Psoas muscle (tissue), 8 donors: ENCODE results near the gene SSBP4. TPM values are rescaled to one million over a fixed set of nuclear protein-coding genes. Genes with fewer than 3 reads are reported as not detected.

ENCODE experiments used
- ATAC-seq, 4 donors: fragments of 200-7000 bp; cut with Tn5 transposase; one replicate each; pipeline ENCODE4 v1.9.1; 2020; ENCODE audit warnings: moderate library complexity in 3 of 4, mild to moderate bottlenecking in 2 of 4
- DNase-seq, 2 donors: peaks; one replicate each; pipeline ENCODE4 v3.0.0-alpha.2; 2020
- H3K27ac ChIP-seq: fragments of 200-600 bp; one replicate; pipeline ENCODE4 v1.8.0; 2022
- H3K27me3 ChIP-seq, 3 donors: fragments of 200-600 bp in 1 of 3; one replicate each; pipeline versions ENCODE4 v1.6.1 to v1.8.0; 2013 to 2022; ENCODE audit warnings: low read length in 2 of 3, mild to moderate bottlenecking in 2 of 3, moderate library complexity in 1 of 3; ENCODE audit not compliant: insufficient read depth in 3 of 3
- H3K36me3 ChIP-seq, 2 donors: fragments of 200-600 bp in 1 of 2; one replicate each; pipeline versions ENCODE4 v1.6.1 to v1.8.0; 2013 to 2022; ENCODE audit warnings: low read depth in 1 of 2, mild to moderate bottlenecking in 1 of 2, moderate library complexity in 1 of 2; ENCODE audit not compliant: insufficient read depth in 1 of 2
- H3K4me1 ChIP-seq: fragments of 200-600 bp; one replicate; pipeline ENCODE4 v1.8.0; 2022
- H3K4me3 ChIP-seq: fragments of 200-600 bp; one replicate; pipeline ENCODE4 v1.8.0; 2022; ENCODE audit warnings: mild to moderate bottlenecking
- H3K9me3 ChIP-seq: fragments of 200-600 bp; one replicate; pipeline ENCODE4 v1.8.0; 2022
- WGBS, 3 donors: extraction: QIAGEN DNeasy Blood & Tissue Kit; methylation state at CpG; one replicate each; pipeline versions ENCODE4 v1.1.6 to v1.1.7; 2013; 5-methylcytosine and 5-hydroxymethylcytosine counted together
- intact Hi-C, 2 donors: fragments of 100-400 bp; cut with DNase I; formaldehyde crosslinking; loops; one replicate each; pipeline versions ENCODE4 v1.11.0 to v1.14.2; 2022
- polyA plus RNA-seq, 3 donors: library from polyadenylated mRNA; stranded (reverse); fragments of 200-250 nt; gene quantifications; one replicate each; pipeline ENCODE4 v1.2.3, GENCODE V29; 2013
- total RNA-seq, 4 donors: library from RNA; stranded (reverse); fragmentation: NEBNext Ultra II Directional in 2 of 4; extraction: Animal tissue kit (Norgen Biotek cat#: 25700) in 2 of 4; gene quantifications; one replicate each; pipeline versions ENCODE4 v1.2.1 to v1.2.4, GENCODE V29; 2021 to 2023
- TF ChIP-seq, protein P1 (sequence below): fragments of 200-600 bp; IDR thresholded peaks from one replicate; pipeline ENCODE4 v1.8.0; 2022; ENCODE audit warnings: antibody characterized with exemption
- donor health status: healthy with polysubstance abuse.
- donor health status: DM: no; HTN: no; CAD: no; lungs with moderate emphysema.
- donor health status: Bipolar disorder and iron deficiency.
- donor health status: healthy.
- donor health status: DM: yes; HTN: yes; CAD: no.
- donor health status: DM: no; HTN: no; CAD: no.
- donor health status: DM: no; HTN: no; CAD: no.
- donor health status: DM: yes; HTN: yes; CAD: no.

SSBP4 gene
- total and polyA plus RNA-seq, 7 donors = 25.8 to 46.1 (median 29.3) TPM

DNA sequence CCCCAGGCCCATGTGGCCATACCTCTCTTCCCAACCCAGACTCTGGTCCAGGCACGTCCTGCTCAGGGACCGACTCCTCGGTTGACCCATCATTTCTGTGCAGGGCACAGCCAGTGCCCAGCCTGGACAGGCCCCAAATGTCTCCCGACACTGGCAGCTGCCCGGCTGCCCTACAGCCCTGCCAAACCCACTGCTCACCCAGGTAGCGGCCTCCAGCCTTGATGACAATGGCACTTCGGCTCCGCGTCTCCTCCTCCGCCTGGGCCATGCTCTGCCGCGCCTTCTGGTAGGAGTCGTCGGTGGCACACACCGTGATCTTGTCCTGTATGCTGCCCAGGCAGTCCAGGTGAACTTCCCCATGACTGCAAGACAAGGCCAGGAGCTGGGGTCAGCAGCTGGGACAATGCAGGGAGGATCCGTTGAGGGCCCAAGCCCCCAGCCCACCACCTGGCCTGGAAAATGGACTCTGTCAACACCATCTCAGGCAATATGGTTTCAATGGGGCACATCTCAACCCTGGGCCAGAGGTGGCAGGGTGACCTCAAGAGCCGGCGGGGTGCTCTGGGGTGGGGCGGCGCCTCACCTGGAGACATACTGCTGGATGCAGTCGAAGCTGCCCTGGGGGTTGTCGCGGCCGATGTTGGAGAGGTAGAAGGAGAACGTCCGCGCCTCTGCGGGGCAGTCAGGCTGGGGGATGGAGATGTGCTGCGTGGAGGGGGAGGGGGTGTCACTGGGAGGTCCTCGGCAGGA, 46.2 kb downstream of the SSBP4 start:
- Histone ChIP-seq H3K27ac (peak overlapping the region; percentile 88), H3K36me3 (peaks cover 0 to 22% of the 10 kb centered on the region in 2 donors), H3K4me3 (no peak overlapping the region), H3K4me1 (peaks cover 74% of the 10 kb centered on the region), H3K27me3 (no peaks in the 10 kb centered on the region), H3K9me3 (no peaks in the 10 kb centered on the region)
- DNase-seq (no peak), ATAC-seq (no peak)
- 66 to 76% (median 71%) methylated on average over 30 of the region's 30 CpGs for WGBS, 3 donors
- TF ChIP-seq, protein P1, sequence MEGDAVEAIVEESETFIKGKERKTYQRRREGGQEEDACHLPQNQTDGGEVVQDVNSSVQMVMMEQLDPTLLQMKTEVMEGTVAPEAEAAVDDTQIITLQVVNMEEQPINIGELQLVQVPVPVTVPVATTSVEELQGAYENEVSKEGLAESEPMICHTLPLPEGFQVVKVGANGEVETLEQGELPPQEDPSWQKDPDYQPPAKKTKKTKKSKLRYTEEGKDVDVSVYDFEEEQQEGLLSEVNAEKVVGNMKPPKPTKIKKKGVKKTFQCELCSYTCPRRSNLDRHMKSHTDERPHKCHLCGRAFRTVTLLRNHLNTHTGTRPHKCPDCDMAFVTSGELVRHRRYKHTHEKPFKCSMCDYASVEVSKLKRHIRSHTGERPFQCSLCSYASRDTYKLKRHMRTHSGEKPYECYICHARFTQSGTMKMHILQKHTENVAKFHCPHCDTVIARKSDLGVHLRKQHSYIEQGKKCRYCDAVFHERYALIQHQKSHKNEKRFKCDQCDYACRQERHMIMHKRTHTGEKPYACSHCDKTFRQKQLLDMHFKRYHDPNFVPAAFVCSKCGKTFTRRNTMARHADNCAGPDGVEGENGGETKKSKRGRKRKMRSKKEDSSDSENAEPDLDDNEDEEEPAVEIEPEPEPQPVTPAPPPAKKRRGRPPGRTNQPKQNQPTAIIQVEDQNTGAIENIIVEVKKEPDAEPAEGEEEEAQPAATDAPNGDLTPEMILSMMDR = no peak
- intact Hi-C loops = loop anchor here in 1 of 2 donors (5.0 to 10.0 kb wide), 2 partner anchors 107 to 189 kb away; partner anchors contain the start of gene UBA52

DNA sequence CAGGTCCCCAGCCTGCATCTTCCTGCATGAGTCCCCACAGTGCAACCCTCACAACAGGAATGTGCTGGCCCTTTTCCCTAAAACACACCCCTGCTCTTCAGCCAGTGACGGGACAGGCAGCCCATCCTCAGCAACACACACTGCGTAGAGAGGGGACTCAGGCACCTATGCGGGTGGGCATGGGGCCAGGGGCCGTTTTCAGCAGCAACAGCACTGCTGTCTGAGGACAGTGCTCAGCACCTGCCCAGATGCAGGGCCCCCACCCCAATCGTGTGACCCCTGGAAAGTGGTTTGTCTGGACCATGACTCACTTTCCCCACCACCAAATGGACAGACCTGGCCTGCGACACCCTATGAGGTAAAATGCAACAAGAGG, 46.8 kb downstream of the SSBP4 start:
- H3K9me3 ChIP-seq = no peaks in the 10 kb centered on the region
- peaks cover 73% of the 10 kb centered on the region for H3K4me1 ChIP-seq
- peaks cover 0 to 22% of the 10 kb centered on the region in 2 donors for H3K36me3 ChIP-seq
- TF ChIP-seq, protein P1 = no peak
- DNase-seq (no peak), ATAC-seq (no peak)
- H3K4me3 ChIP-seq = no peak overlapping the region
- WGBS, 3 donors = 78 to 82% (median 79%) methylated on average over 6 of the region's 6 CpGs
- peak overlapping the region; percentile 88 for H3K27ac ChIP-seq
- H3K27me3 ChIP-seq = no peaks in the 10 kb centered on the region
- intact Hi-C loops = loop anchor here in 1 of 2 donors (5.0 to 10.0 kb wide), 2 partner anchors 106 to 189 kb away; partner anchors contain the start of gene UBA52

DNA sequence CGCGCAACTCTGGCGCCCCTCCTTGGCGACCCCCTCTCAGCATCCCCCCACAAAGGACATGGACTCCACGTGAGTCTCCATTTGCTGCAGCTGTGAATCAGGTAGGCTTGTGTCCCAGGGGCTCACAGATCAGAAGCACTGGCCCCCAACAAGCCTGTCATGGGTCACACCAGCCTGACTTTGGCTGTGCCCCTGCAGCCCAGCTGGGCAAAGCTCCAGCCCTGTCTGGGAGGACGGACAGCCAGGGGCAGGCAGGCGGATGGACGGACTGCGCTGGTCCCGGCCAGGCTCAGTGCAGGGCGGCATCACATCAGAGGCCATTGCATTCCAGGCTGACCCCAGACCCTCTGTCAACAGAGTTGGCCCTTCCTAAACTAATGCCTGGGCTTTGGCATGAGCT, 47.2 kb downstream of the SSBP4 start:
- H3K4me3 ChIP-seq = no peak overlapping the region
- 70 to 82% (median 71%) methylated on average over 7 to 11 of the region's 11 CpGs for WGBS, 3 donors
- TF ChIP-seq, protein P1 = no peak
- H3K9me3 ChIP-seq = no peaks in the 10 kb centered on the region
- H3K36me3 ChIP-seq = peaks cover 0 to 21% of the 10 kb centered on the region in 2 donors
- ATAC-seq = no peak
- DNase-seq = no peak
- peak overlapping the region; percentile 88 for H3K27ac ChIP-seq
- peaks cover 69% of the 10 kb centered on the region for H3K4me1 ChIP-seq
- no peaks in the 10 kb centered on the region for H3K27me3 ChIP-seq
- intact Hi-C loops = loop anchor here in 1 of 2 donors (5.0 to 10.0 kb wide), 2 partner anchors 106 to 188 kb away; partner anchors contain the start of gene UBA52

DNA sequence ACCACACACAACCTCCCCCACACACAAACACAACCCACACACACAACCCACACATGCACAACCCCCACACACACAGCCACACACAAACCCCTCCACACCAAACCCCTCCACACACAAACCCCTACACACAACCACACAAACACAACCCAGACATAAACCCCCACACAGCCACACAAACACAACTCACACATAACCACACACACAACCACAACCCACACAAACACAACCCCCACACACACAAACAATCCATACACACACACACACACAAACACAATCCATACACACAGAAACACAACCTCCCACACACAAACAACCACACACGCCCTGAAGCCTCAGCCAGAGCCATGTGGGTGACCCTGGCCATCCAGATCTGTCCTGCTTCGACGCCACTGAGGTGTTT, 48.8 kb downstream of the SSBP4 start:
- WGBS, 3 donors = 62 to 74% (median 62%) methylated on average over 3 of the region's 3 CpGs
- intact Hi-C loops = loop anchor here in 1 of 2 donors (2.0 to 10.0 kb wide), 3 partner anchors 51 to 187 kb away; partner anchors contain the start of gene UBA52
- ATAC-seq = peak in 2 of 4 donors; percentile 1 to 2
- peak overlapping the region; percentile 78 for H3K27ac ChIP-seq
- H3K4me1 ChIP-seq = peaks cover 67% of the 10 kb centered on the region
- no peak overlapping the region for H3K4me3 ChIP-seq
- H3K9me3 ChIP-seq = no peaks in the 10 kb centered on the region
- H3K36me3 ChIP-seq = peaks cover 0 to 30% of the 10 kb centered on the region in 2 donors
- no peaks in the 10 kb centered on the region for H3K27me3 ChIP-seq
- TF ChIP-seq, protein P1 = no peak
- no peak for DNase-seq
